IMR-90 (cell line): Measurements from ENCODE around the gene EVA1C. TPM values are rescaled to one million over a fixed set of nuclear protein-coding genes. Genes with fewer than 3 reads are reported as not detected.

Source experiments
- ATAC-seq: fragments of 200-7000 bp; cut with Tn5 transposase; 2 replicates; pipeline ENCODE4 v1.9.1; 2020; ENCODE audit warnings: low read depth, mild to moderate bottlenecking, moderate library complexity
- BruUV-seq: library from RNA; stranded (reverse); fragments of 400-500 nt; replicated peaks from 2 replicates; lab custom pipeline; 2021; lab: Mats Ljungman, UMichigan
- CTCF ChIA-PET: fragments of 300-600 bp; formaldehyde crosslinking; extraction: SDS; loops from one replicate; lab custom pipeline; 2021; ENCODE audit warnings: antibody characterized with exemption; lab: Yijun Ruan, JAX
- POLR2A ChIA-PET: fragments of 300-600 bp; sonication (Branson Sonifier 250); formaldehyde crosslinking; loops from one replicate; lab custom pipeline; 2022; ENCODE audit warnings: antibody characterized with exemption; ENCODE audit not compliant: unreplicated experiment; lab: Charles Lee
- DNase-seq: peaks from one replicate; pipeline ENCODE4 v3.0.0; 2013
- H2AFZ ChIP-seq: replicated peaks from 2 replicates; pipeline ENCODE3; 2013; ENCODE audit warnings: low read length, mild to moderate bottlenecking; ENCODE audit not compliant: poor library complexity
- H2AK5ac ChIP-seq: 2 replicates; pipeline ENCODE4 v1.6.1; 2013; ENCODE audit warnings: low read depth, low read length, inconsistent platforms
- H2AK9ac ChIP-seq: replicated peaks from 2 replicates; pipeline ENCODE3; 2013; ENCODE audit warnings: mild to moderate bottlenecking, low read depth, low read length, moderate library complexity; ENCODE audit not compliant: poor library complexity
- H2BK120ac ChIP-seq: 2 replicates; pipeline ENCODE4 v1.6.1; 2013; ENCODE audit warnings: low read depth, low read length, inconsistent platforms
- H2BK15ac ChIP-seq: 3 replicates; pipeline ENCODE4 v1.6.1; 2013; ENCODE audit warnings: low read depth, low read length, inconsistent platforms
- H2BK20ac ChIP-seq: 2 replicates; pipeline ENCODE4 v1.6.1; 2013; ENCODE audit warnings: low read depth, mild to moderate bottlenecking, inconsistent platforms, low read length, moderate library complexity
- H2BK5ac ChIP-seq: 2 replicates; pipeline ENCODE4 v1.6.1; 2013; ENCODE audit warnings: mild to moderate bottlenecking, low read depth, low read length, inconsistent platforms; ENCODE audit not compliant: poor library complexity, severe bottlenecking
- H3K14ac ChIP-seq: replicated peaks from 2 replicates; pipeline ENCODE4 v1.6.1; 2013; ENCODE audit warnings: low read depth, low read length, inconsistent platforms
- H3K18ac ChIP-seq: 2 replicates; pipeline ENCODE4 v1.6.1; 2013; ENCODE audit warnings: low read depth, low read length, control low read depth
- H3K23ac ChIP-seq: 2 replicates; pipeline ENCODE4 v1.6.1; 2013; ENCODE audit warnings: low read depth, low read length, inconsistent platforms
- H3K27ac ChIP-seq: 2 replicates; pipeline ENCODE4 v1.5.1; 2013; ENCODE audit warnings: mild to moderate bottlenecking, control low read depth, low read length; ENCODE audit not compliant: insufficient read depth
- H3K27me3 ChIP-seq: 2 replicates; pipeline ENCODE4 v1.6.1; 2013; ENCODE audit warnings: low read length; ENCODE audit not compliant: control insufficient read depth, insufficient read depth
- H3K36me3 ChIP-seq: 2 replicates; pipeline ENCODE4 v1.6.1; 2013; ENCODE audit warnings: low read length, mixed read lengths; ENCODE audit not compliant: control insufficient read depth, insufficient read depth
- H3K4ac ChIP-seq: 2 replicates; pipeline ENCODE4 v1.6.1; 2013; ENCODE audit warnings: low read depth, low read length, inconsistent platforms
- H3K4me1 ChIP-seq: 2 replicates; pipeline ENCODE4 v1.6.1; 2013; ENCODE audit warnings: low read length, mixed read lengths; ENCODE audit not compliant: control insufficient read depth, insufficient read depth
- H3K4me2 ChIP-seq: 2 replicates; pipeline ENCODE4 v1.6.1; 2013; ENCODE audit warnings: low read depth, mild to moderate bottlenecking, control low read depth, low read length, moderate library complexity
- H3K4me3 ChIP-seq: 2 replicates; pipeline ENCODE4 v1.5.1; 2013; ENCODE audit warnings: low read depth, mild to moderate bottlenecking, control low read depth, low read length, moderate library complexity; ENCODE audit not compliant: insufficient read depth
- H3K56ac ChIP-seq: 2 replicates; pipeline ENCODE4 v1.6.1; 2013; ENCODE audit warnings: low read length, inconsistent platforms; ENCODE audit not compliant: insufficient read depth; ENCODE audit errors: extremely low read depth
- H3K79me1 ChIP-seq, 2 experiments: 2 replicates each; pipeline ENCODE4 v1.6.1; 2013; ENCODE audit warnings: low read length in 2 of 2, inconsistent platforms in 1 of 2, low read depth in 1 of 2
- H3K9ac ChIP-seq: 2 replicates; pipeline ENCODE4 v1.6.1; 2013; ENCODE audit warnings: low read depth, low read length, control low read depth
- H3K9me1 ChIP-seq: 2 replicates; pipeline ENCODE4 v1.6.1; 2013; ENCODE audit warnings: low read length, inconsistent platforms; ENCODE audit not compliant: insufficient read depth
- H3K9me3 ChIP-seq: 2 replicates; pipeline ENCODE4 v1.6.1; 2013; ENCODE audit warnings: low read length; ENCODE audit not compliant: control insufficient read depth, insufficient read depth
- H4K20me1 ChIP-seq: 2 replicates; pipeline ENCODE4 v1.6.1; 2013; ENCODE audit warnings: low read length, inconsistent platforms; ENCODE audit not compliant: insufficient read depth
- H4K5ac ChIP-seq: 2 replicates; pipeline ENCODE4 v1.6.1; 2013; ENCODE audit warnings: mild to moderate bottlenecking, low read depth, low read length, control low read depth
- H4K8ac ChIP-seq, 2 experiments: 2 replicates each; pipeline ENCODE4 v1.6.1; 2013; ENCODE audit warnings: low read depth in 2 of 2, low read length in 2 of 2, control low read depth in 1 of 2, inconsistent platforms in 1 of 2
- H4K91ac ChIP-seq: 2 replicates; pipeline ENCODE4 v1.6.1; 2013; ENCODE audit warnings: low read depth, low read length, inconsistent platforms; ENCODE audit not compliant: insufficient read depth
- BHLHE40 ChIP-seq: fragments of 150-350 bp; IDR thresholded peaks from 2 replicates; pipeline ENCODE4 v1.6.1; 2016; ENCODE audit warnings: mild to moderate bottlenecking, low read depth, low read length
- CEBPB ChIP-seq: IDR thresholded peaks from 2 replicates; pipeline ENCODE4 v1.6.1; 2012; ENCODE audit warnings: low read depth, low read length, improper control_type of control experiment
- CHD1 ChIP-seq: IDR thresholded peaks from 2 replicates; pipeline ENCODE4 v1.6.1; 2012; ENCODE audit warnings: low read depth, low read length, improper control_type of control experiment
- ELK1 ChIP-seq: fragments of 150-350 bp; IDR thresholded peaks from 2 replicates; pipeline ENCODE4 v1.6.1; 2016; ENCODE audit warnings: low read depth, mild to moderate bottlenecking, low read length, moderate library complexity, borderline replicate concordance
- FOS ChIP-seq: fragments of 150-350 bp; IDR thresholded peaks from 2 replicates; pipeline ENCODE4 v1.6.1; 2016; ENCODE audit warnings: low read depth, low read length
- MAFK ChIP-seq: IDR thresholded peaks from 2 replicates; pipeline ENCODE4 v1.6.1; 2012; ENCODE audit warnings: low read depth, low read length, improper control_type of control experiment
- MAZ ChIP-seq: IDR thresholded peaks from 2 replicates; pipeline ENCODE4 v1.6.1; 2012; ENCODE audit warnings: low read depth, mild to moderate bottlenecking, low read length, improper control_type of control experiment, moderate library complexity, borderline replicate concordance
- MXI1 ChIP-seq: IDR thresholded peaks from 2 replicates; pipeline ENCODE4 v1.6.1; 2012; ENCODE audit warnings: low read depth, mild to moderate bottlenecking, low read length, moderate library complexity, borderline replicate concordance
- NFE2L2 ChIP-seq: fragments of 150-350 bp; IDR thresholded peaks from 2 replicates; pipeline ENCODE4 v1.6.1; 2016; ENCODE audit warnings: low read depth, mild to moderate bottlenecking, low read length
- POLR2A ChIP-seq: IDR thresholded peaks from 2 replicates; pipeline ENCODE4 v1.6.1; 2012; ENCODE audit warnings: mild to moderate bottlenecking, low read depth, low read length
- RAD21 ChIP-seq: IDR thresholded peaks from 2 replicates; pipeline ENCODE4 v1.6.1; 2012; ENCODE audit warnings: low read length, improper control_type of control experiment
- RCOR1 ChIP-seq: IDR thresholded peaks from 2 replicates; pipeline ENCODE4 v1.6.1; 2012; ENCODE audit warnings: mild to moderate bottlenecking, low read length, improper control_type of control experiment; ENCODE audit not compliant: insufficient replicate concordance
- RFX5 ChIP-seq: IDR thresholded peaks from 2 replicates; pipeline ENCODE4 v1.8.0; 2012; ENCODE audit warnings: low read depth, mild to moderate bottlenecking, low read length, moderate library complexity
- SMC3 ChIP-seq: fragments of 150-350 bp; IDR thresholded peaks from 2 replicates; pipeline ENCODE4 v1.6.1; 2016; ENCODE audit warnings: low read depth, mild to moderate bottlenecking, antibody characterized with exemption, low read length, moderate library complexity
- WGBS, 2 experiments: methylation state at CpG; one replicate each; pipeline versions ENCODE4 v1.1.5 to v1.1.7; 2013; ENCODE audit warnings: missing lambda C conversion rate in 2 of 2; ENCODE audit not compliant: insufficient read length in 1 of 2; ENCODE audit errors: extremely low coverage in 2 of 2; 5-methylcytosine and 5-hydroxymethylcytosine counted together
- dilution Hi-C: fragments of 300-500 bp; cut with HindIII; formaldehyde crosslinking; loops from one replicate; pipeline ENCODE4 v1.14.3; 2018; ENCODE audit warnings: low sequenced_read_pairs; ENCODE audit not compliant: unreplicated experiment
- in situ Hi-C: fragments of 300-500 bp; cut with MboI; formaldehyde crosslinking; loops from 3 replicates; pipeline ENCODE4 v1.14.3; 2019; ENCODE audit warnings: low sequenced_read_pairs, inconsistent platforms, mixed read lengths
- intact Hi-C: fragments of 100-400 bp; cut with micrococcal nuclease; formaldehyde crosslinking; loops from 2 replicates; pipeline ENCODE4 v1.10.0; 2022
- polyA plus RNA-seq, 3 experiments: library from polyadenylated mRNA; depleted of rRNA; stranded (reverse); fragments of >200 nt; gene quantifications; 2 replicates each; pipeline ENCODE4 v1.2.3, GENCODE V29; 2012; ENCODE audit warnings: low replicate concordance in 1 of 3
- total RNA-seq: library from RNA; depleted of rRNA; stranded (reverse); fragments of >200 nt; gene quantifications from 2 replicates; pipeline ENCODE4 v1.2.3, GENCODE V29; 2012
- TF ChIP-seq, protein P1 (sequence below): conservative IDR thresholded peaks from 2 replicates; pipeline ENCODE4 v1.5.1; 2012; ENCODE audit warnings: mild to moderate bottlenecking, low read depth, low read length, improper control_type of control experiment
- TF ChIP-seq, protein P2 (sequence below): fragments of 150-350 bp; IDR thresholded peaks from 2 replicates; pipeline ENCODE4 v1.6.1; 2017; ENCODE audit warnings: mild to moderate bottlenecking, antibody characterized with exemption, low read length, low read depth

Gene EVA1C
- total and polyA plus RNA-seq, 2 of the 4 experiments (the other 2 are of a cell fraction), result 0.72 to 1.1 TPM

DNA sequence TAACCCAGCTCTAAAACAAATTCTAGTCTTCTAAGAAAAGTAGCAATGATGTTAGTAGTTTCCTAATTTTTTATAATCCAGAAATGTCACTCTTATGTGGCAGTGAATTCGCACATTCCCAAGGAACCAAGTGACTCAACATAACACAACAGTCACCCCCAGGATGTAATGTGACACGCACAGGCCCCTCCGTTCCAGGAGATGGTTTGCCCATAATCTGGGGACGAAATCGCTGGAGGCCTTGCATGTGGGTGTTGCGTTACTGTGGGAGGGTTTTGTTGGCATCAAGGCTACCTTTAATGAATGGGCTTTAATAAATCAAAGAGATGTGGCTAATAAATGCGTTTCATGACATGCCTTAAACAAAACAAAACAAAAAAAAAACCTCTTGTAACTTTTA is 50.9 kb downstream of the EVA1C start:
- Histone ChIP-seq H3K79me1 (no peaks in the 10 kb centered on the region), H3K9me3 (no peaks in the 10 kb centered on the region), H3K27me3 (no peaks in the 10 kb centered on the region), H3K9ac (no peak overlapping the region), H3K14ac (peak overlapping the region; percentile 83), H3K36me3 (no peaks in the 10 kb centered on the region), H2AK5ac (peak overlapping the region; percentile 94), H2BK20ac (peak overlapping the region; percentile 85), H3K23ac (no peak overlapping the region), H2AK9ac (no peak overlapping the region), H4K8ac (peak overlapping the region; percentile 48 to 80), H4K91ac (peak overlapping the region; percentile 85), H3K18ac (peak overlapping the region; percentile 42), H3K56ac (no peak overlapping the region), H2BK15ac (peak overlapping the region; percentile 94; the same call in 2 of the 3 replicates), H3K27ac (peak overlapping the region; percentile 79), H3K9me1 (no peaks in the 10 kb centered on the region; the same call in 1 of the 2 replicates), H2AFZ (no peak overlapping the region), H4K5ac (peak overlapping the region; percentile 68), H3K4me3 (no peak overlapping the region), H3K4me2 (no peak overlapping the region), H3K4ac (peak overlapping the region; percentile 91), H3K4me1 (peaks cover 17% of the 10 kb centered on the region), H4K20me1 (no peaks in the 10 kb centered on the region), H2BK120ac (peak overlapping the region; percentile 97), H2BK5ac (peak overlapping the region; percentile 98)
- in situ Hi-C loops (no loop called here), intact Hi-C loops (no loop called here), dilution Hi-C loops (no loop called here)
- DNase-seq, result peak; percentile 29
- CTCF ChIA-PET, result interaction anchor here (0.6 kb wide), 1 partner anchor 73 kb away, joined by 4 read pairs; no protein-coding TSS in a partner anchor
- no CpG with 5 or more reads among the region's 7 CpGs for WGBS, 2 experiments
- TF ChIP-seq RFX5 (no peak), MXI1 (no peak), NFE2L2 (no peak), ELK1 (no peak), FOS (no peak), MAZ (no peak), BHLHE40 (no peak), CEBPB (no peak), RAD21 (no peak), RCOR1 (no peak), MAFK (no peak), CHD1 (no peak), SMC3 (no peak), POLR2A (no peak)
- TF ChIP-seq, protein P1, sequence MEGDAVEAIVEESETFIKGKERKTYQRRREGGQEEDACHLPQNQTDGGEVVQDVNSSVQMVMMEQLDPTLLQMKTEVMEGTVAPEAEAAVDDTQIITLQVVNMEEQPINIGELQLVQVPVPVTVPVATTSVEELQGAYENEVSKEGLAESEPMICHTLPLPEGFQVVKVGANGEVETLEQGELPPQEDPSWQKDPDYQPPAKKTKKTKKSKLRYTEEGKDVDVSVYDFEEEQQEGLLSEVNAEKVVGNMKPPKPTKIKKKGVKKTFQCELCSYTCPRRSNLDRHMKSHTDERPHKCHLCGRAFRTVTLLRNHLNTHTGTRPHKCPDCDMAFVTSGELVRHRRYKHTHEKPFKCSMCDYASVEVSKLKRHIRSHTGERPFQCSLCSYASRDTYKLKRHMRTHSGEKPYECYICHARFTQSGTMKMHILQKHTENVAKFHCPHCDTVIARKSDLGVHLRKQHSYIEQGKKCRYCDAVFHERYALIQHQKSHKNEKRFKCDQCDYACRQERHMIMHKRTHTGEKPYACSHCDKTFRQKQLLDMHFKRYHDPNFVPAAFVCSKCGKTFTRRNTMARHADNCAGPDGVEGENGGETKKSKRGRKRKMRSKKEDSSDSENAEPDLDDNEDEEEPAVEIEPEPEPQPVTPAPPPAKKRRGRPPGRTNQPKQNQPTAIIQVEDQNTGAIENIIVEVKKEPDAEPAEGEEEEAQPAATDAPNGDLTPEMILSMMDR, result no peak
- TF ChIP-seq, protein P2, sequence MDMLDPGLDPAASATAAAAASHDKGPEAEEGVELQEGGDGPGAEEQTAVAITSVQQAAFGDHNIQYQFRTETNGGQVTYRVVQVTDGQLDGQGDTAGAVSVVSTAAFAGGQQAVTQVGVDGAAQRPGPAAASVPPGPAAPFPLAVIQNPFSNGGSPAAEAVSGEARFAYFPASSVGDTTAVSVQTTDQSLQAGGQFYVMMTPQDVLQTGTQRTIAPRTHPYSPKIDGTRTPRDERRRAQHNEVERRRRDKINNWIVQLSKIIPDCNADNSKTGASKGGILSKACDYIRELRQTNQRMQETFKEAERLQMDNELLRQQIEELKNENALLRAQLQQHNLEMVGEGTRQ, result no peak
- BruUV-seq, result no TSS peak
- no peak for ATAC-seq
- POLR2A ChIA-PET, result no interaction called here
